Left renal cortex interstitium (tissue), 4 donors: ENCODE results near the gene OSBPL6. TPM values are rescaled to one million over a fixed set of nuclear protein-coding genes. Genes with fewer than 3 reads are reported as not detected.
"Not testable (repeated sequence)": the region's sequence is repeated elsewhere in the genome, so short reads cannot be mapped to it uniquely, and the experiment has no call there.

ENCODE experiments used
- DNase-seq, 4 donors: peaks; one replicate each; pipeline ENCODE4 v3.0.0-alpha.2; 2013; ENCODE audit warnings: low read depth in 4 of 4, low spot score in 2 of 4, missing footprints in 1 of 4
- polyA plus RNA-seq, 4 donors: library from polyadenylated mRNA; unstranded; fragments of 120-200 nt; gene quantifications; one replicate each; pipeline ENCODE4 v1.2.1, GENCODE V29; 2013; ENCODE audit not compliant: insufficient read length in 4 of 4

Gene OSBPL6
- polyA plus RNA-seq, 4 donors, result 5.5 to 6.8 (median 6.3) TPM

DNA sequence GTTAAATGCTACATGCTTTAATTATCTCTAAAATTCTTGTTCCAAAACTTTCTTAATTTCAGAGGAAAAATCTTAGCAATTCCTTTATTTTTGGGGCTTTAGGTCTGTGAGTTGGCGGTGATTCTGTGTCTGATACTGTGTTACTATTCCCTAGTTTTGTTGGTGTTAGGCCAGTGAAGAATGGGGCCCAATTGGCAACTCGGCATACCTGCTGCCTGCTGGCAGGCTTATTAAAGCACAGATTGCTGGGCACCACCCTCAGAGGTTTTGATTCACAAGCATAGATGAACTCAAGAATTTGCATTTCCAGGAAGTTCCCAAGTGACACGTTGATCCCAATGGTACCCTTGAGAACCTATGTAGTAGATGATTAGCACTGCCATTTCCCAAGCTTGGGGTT is 101.6 kb downstream of the OSBPL6 start:
- no peak for DNase-seq

DNA sequence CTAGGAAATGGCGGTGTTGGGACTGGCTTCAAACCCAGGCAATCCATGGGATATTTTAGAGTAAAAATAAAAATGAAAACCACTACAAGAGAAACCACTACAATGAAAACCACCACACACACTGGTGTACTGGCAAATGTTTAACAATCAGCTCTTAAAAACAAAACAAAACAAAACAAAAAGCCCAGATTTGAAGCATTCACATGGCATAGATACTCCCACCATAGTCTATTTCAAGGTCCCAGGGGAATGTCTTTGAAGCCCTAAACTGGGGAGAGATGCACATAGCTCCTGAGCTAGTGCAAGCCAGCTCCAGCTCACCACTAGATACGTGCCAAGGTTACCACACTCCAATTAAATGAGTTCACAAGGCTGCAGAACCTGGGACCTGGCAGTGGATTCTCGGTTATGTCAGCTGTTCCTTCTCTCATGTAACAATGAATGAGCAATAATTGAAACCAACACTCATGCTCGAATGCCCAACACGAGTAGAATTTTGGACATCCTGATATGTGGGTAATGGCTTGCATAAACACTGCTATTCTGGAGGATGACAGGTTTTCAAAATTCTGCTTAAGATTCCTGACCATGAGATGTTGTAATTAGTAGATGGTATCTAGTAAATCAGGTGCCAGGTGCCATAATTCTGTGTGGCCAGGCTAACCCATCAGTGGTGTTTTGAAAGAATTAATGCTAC is 102.2 kb downstream of the OSBPL6 start:
- DNase-seq, result no peak

DNA sequence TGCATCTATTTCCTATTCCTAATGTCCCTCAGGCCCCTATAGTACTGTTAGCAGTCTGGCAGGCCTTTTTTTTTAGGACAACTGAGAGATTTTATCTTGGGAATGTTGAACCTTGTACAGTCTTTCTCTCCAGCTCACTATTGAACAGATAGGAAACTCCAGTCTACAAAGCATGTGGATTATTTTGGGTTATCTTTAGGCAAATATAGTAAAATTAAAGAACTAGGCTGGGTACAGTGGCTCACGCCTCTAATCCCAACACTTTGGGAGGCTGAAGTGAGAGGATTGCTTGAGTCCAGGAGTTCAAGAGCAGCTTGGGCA is 102.7 kb downstream of the OSBPL6 start:
- no peak for DNase-seq

DNA sequence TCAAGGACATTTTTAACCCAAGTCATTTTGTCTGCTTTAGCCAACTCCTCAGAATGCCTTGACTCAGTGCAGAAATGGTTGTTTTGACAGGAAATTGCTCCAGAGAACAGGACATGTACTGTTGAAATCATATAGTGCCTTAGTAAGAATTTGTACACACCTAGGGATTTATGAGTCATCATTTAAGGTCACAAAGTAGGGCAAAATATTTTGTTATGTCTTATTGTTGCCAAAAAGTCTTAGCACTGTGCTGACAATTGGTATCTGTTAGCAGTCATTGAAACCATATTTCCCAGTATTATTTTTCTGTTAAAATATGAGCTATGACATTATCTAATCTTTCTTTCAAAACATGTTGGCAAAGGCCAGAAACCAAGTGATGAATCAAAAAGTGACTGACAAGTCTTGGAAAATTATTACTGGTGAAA is 104.5 kb downstream of the OSBPL6 start:
- no peak for DNase-seq

DNA sequence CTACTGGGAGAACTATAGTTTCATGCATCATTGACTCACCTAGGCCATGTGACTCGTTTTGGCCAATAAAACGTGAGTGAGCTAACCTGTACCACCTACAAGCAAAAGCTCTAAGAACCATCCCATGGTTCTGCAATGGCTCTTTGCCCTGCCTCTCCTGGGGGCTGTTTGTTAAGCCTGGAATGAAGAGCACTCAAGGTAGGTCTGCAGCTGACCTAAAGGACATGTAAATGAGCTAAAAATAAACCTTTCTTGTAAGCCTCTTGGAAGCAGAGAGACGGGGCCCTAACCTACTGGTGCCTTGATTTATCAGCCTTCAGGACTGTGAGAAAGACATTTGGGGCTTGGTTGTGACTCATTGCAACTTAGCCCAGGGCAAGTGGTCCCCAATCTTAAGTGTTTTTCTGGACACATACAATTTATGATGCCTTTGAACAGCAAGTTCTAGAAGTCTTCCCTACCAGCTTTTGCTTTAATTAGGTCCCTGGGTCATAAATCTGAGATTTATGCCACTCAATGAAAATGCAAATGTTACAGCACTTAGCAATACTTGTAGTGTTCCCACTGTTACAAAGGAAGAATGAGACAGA is 107.4 kb downstream of the OSBPL6 start:
- no peak for DNase-seq

DNA sequence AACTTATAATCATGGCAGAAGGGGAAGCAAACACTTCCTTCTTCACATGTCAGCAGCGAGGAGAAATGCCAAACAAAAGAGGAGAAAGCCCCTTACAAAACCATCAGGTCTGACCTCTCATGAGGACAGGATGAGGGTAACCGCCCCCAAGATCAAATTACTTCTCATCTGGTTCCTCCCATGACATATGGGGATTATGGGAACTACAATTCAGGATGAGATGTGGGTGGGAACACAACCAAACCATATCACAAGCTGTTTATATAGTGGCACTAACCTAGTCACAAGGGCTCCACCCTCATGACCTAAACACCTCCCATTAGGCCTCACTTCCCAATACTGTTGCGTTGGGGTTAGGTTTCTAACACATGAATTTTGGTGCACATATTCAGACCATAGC is 110.0 kb downstream of the OSBPL6 start:
- no peak for DNase-seq

DNA sequence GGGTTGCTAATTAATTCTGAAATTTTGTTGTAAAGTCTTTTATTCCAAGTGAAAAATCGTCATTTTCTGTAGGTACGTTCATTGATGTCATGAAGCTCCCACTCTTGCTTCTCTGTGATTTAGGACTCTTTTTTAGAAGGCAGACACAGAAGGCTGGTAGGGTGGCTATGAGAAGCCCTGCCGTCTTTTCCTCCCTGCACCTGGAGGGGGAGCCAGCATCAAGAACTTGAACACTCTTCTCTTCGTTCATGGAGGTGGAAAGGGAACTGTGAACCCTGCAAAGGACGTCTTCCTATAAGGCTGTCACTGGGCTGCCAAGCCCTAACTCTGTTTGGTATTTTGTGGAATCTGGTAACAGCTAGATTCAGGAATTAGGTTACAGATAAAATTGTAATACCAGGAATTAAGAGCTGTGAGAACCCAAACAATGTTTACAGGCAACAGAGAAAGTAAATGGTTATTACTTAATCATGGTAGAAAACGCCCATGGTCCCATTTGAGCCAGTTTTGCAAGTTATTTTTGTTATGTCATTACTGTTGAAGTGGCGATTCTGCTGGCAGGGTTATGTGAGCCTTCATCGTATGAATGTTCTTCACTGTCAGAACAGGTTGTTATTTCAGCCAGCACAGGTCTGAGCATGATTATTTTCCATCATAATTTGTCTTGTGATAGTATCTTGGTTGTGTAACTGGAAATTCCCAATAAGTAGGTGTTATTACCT is 112.2 kb downstream of the OSBPL6 start:
- DNase-seq, result no peak

DNA sequence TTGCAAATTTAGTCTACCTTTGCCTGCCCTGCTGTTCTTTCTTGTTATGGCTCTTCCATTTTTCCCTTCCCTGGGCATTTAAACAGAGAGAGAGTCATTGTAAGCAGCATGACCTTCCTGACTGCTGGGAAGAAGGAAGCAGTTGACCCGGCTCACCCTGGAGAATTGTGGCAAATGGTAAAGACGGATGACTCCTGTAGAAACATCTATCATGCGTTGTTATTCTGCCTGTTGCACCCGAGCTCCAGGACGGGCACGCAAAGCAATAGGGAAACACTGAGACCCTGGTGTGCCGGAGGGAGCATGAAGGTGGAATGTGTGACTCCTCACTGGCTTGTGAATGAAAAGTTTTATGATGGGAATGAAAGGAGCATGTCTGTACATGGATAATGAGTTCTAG is 113.3 kb downstream of the OSBPL6 start:
- DNase-seq, result no peak

DNA sequence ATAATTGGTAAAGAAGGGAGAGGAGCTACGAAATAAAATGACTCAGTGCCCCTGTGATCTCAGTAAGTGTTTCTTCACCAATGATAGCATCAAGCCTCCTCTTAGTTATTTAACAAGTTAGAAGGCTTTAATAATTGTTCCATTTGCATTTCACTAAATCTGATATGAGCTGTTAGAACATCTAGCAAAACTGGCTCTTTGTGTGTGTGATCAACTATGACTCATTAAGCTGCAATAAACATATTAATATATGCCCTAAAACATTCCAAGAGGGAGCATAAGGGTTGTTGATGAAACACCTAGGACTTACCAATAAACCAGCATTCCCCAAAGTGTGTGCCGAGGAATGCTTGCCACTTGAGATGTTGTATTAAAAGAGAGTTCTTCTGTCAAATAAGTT is 115.2 kb downstream of the OSBPL6 start:
- DNase-seq, result no peak

DNA sequence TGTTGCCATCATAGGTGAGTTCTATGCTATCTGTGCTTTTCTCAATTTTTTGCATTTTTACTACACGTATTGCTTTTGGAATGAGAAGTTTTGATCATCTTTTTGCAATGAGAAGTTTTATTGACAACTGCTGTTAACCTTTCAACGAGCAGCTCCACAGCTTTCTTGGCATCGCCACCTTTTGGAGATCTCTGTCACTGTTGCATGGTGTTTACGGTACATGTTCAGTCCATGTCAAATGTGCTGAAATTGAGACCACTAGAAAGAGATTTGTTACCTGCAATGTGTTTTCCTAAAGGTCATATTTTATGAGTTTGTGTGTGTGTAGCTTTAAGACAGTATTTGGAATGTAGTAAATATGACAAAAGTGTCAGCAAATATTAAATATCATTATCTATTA is 120.8 kb downstream of the OSBPL6 start:
- no peak for DNase-seq

DNA sequence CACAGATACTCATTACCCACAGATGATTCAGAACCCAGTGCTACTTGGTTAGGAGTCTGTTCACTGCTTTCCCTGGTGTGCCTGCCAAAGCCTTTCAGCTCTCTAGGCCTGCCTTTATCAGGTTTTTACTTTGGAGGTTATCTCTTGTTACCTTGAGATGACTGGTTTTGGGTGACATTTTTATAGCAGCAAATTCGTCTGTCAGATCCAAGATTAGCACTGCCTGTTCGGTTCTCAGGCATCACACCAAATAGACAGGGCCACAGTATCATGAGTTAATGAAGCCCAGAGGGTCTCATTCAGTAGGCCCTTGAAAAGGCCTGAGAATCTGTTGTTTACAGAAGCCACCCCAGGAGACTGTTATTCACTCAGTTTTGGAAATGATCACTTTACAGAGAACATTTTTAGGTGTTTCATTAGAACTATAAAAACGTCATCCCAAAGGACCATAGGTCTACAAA is 121.2 kb downstream of the OSBPL6 start:
- no peak for DNase-seq

DNA sequence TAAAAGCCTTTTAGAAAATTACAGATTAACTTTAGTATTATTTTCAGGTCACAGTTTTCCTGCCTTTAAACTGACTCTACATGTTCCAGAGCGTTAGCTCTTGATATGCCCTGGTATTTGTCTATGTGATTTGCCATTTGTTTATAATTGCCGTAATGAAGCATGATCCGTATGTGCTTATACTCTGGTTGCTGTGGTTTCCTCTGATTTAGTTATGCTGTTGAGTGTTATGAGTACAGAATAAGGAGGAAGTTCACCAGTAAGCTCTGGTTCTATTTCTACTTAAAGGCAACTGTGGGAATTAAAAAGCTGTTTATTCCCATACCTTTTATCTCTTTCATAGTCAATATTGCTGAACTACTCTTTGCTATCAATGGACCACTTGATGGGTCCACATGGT is 123.5 kb downstream of the OSBPL6 start:
- no peak for DNase-seq

DNA sequence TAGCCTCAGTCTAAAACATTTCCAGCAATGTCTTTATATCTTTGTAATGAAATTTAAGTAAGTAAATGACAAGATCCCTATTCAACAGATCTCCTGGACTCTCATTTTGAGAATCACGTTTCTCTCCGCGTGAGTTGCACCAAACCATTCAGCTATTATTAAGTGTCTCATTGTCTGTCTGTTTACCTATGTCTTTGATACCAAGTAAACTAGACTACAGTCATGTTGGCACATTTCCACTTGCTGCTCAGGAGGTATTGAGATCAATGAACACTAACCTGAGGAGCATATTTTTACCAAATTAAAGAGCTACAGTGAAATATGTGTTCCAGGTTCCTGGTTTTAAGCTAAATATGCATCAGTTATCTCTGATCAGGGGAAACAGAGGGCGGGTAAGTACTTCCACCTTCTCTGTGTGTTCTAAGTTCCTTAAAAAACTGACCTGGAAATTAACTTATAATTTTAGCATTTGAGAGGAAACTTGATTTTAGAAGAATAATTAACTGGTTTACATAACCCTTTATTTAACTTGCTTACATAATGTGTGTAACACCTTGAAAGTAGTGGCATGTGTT is 125.8 kb downstream of the OSBPL6 start:
- DNase-seq, result no peak

DNA sequence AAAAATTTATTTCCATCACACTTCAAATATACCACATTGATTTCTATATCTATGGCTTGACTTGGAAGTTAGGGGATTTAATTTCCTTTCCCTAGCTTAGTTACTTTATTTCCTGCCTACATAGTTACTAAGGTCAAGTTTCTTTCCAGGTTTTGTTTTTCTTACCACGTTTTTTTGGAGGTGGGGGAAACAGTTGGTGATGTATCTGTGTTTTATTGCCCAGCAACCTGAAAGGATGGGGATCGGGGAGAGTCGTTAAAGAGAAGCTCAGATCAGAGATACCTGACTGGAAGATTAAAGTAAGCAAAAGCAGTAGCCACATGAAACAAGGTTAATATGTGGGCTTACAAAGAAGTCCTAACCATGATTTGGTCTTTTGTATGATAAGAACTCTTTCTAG is 127.8 kb downstream of the OSBPL6 start:
- DNase-seq, result no peak

DNA sequence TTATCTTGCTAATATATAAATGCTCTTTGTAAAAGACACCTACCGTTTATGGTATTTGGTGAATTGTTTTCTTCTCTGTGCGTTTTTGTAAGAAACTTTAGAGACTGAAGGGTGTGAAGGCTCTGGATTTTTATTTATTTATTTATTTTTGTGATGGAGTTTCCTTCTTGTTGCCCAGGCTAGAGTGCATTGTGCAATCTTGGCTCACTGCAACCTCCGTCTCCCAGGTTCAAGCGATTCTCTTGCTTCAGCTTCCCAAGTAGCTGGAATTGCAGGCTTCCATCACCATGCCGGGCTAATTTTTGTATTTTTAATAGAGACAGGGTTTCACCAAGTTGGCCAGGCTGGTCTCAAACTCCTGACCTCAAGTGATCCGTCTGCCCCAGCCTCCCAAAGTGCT is 129.0 kb downstream of the OSBPL6 start:
- not testable (repeated sequence) for DNase-seq

DNA sequence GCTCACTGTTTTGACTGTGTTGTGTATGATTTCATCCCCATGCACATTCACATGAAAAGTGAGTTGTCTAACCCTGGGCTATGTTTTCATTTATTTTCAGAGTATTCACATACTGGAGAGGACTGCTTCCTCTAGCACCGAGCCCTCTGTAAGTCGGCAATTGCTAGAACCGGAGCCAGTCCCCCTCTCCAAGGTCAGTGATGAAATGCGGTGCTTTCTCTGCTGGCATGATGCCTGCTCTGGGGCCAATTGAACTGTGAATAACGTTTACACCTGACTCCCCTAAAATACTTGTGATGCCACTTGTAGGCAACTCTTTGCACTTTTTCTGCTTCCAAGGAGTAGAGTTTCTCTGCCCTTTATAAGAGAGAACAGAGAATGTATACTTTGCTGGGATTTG is 129.8 kb downstream of the OSBPL6 start:
- DNase-seq, result no peak

DNA sequence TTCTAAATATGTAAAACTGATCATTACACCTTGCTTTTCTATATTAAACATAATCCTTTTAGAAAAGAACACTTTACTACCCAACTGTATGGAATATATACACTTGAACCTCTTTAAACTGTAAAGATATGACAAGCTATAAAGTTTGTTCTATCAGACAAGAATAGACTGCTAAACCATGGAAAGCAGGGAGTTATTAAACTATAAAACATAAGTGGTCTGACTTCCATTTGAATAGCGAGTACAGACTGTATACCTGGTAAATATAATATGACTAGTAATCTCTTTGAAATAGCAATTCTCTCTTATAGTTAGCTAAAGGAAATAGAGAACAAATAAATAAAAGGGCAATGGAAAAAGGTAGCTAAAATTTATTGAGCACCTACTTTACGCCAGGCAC is 131.0 kb downstream of the OSBPL6 start:
- DNase-seq, result no peak

DNA sequence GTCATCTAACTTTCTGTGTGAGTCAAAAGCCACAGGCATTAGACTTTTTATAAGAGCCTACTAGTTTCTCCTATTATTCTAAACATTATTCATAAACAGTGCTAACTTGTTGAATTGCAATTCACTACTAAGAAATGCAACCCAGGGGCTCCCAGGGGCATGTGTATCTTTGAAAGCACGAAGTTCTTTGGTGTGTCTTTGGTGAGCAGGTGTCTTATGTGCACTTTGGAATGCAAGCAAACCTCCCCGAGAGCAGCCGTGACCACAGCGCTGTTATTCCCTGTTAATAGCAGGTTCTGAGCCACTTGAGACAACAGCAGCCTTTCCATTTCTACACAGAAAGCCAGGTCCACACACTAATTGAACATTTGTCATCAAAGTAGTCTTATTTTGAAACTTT is 133.2 kb downstream of the OSBPL6 start:
- DNase-seq, result no peak

DNA sequence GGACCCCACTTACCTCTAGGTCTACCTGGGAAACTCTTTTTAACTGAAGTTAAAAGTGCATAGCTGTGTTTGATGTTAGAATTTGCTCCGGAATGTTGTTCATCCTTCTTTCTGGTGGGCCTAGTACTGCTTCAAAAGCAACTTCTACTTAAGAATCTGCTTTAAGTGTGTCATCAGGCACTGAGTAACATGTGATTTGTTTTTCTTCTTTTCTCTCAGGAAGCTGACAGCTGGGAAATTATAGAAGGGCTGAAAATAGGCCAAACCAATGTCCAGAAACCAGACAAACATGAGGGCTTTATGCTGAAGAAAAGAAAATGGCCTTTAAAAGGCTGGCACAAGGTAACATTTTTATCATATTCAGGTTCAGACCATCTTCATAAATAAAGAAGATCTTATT is 133.7 kb downstream of the OSBPL6 start:
- no peak for DNase-seq

DNA sequence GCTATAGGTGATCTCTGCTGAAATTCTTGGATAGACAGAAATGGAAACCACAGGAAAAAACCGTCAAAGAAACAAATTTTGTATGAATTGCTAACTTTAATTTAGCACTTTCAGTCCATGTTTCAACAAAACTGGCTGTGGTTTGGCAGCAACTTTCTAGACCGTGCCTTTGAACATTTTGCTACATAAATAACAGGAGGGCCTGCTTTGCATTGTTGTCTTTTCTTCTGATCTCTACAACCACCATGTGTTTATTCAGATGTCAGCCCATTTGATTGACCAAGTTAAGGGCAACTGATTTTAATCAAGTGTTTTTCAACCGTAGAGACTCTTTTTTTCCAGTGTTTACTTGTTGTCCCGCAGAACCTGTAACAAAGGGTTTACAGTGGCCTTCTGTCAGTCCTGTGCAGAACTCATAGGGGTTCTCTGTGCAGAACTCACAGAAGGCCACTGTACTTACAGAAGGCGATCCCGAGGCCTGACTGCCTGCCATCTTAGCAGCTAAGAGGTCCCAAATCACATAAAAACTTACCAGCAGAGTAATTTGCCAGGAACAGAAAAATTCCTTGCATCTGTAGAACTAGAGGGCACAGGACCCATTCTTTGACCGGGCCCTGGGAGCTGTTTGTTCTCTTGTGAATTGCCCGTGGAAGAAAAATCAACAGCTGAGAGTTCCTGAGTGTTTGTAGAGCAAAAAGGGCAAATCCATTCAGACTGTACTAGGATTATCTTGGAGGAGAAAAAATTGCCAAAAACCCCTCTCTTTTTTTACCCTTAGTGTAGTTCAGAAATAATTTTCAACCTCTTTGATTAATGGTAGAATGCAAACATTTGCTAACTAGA is 136.1 kb downstream of the OSBPL6 start:
- no peak for DNase-seq
